RWPE2 (cell line): ENCODE measurements around the gene WDR36.

Source experiments
- ATAC-seq: fragments of 200-7000 bp; cut with Tn5 transposase; 3 replicates; pipeline ENCODE4 v1.9.1; 2021; ENCODE audit warnings: low read depth
- DNase-seq: peaks from one replicate; pipeline ENCODE4 v3.0.0-alpha.2; 2020; ENCODE audit warnings: low spot score
- H3K27ac ChIP-seq: fragments of 450-650 bp; 2 replicates; pipeline ENCODE4 v1.5.1; 2017; ENCODE audit warnings: mild to moderate bottlenecking; ENCODE audit not compliant: poor library complexity, severe bottlenecking
- H3K27me3 ChIP-seq: fragments of 250-450 bp; sonication (Bioruptor Pico); 2 replicates; pipeline ENCODE4 v1.5.1; 2021; ENCODE audit warnings: mild to moderate bottlenecking, moderate library complexity; ENCODE audit not compliant: insufficient read depth, poor library complexity, severe bottlenecking
- H3K36me3 ChIP-seq: fragments of 250-450 bp; sonication (Bioruptor Pico); 2 replicates; pipeline ENCODE4 v1.5.1; 2020; ENCODE audit warnings: low read depth, mild to moderate bottlenecking, moderate library complexity
- H3K4me1 ChIP-seq: fragments of 250-450 bp; sonication (Bioruptor Pico); 2 replicates; pipeline ENCODE4 v1.5.1; 2021; ENCODE audit warnings: mild to moderate bottlenecking, moderate library complexity; ENCODE audit not compliant: insufficient read depth, poor library complexity, severe bottlenecking
- H3K4me3 ChIP-seq: fragments of 250-450 bp; sonication (Bioruptor Pico); 2 replicates; pipeline ENCODE4 v1.5.1; 2021; ENCODE audit warnings: mild to moderate bottlenecking, moderate library complexity; ENCODE audit not compliant: severe bottlenecking
- H3K9me3 ChIP-seq: fragments of 250-450 bp; sonication (Bioruptor Pico); 2 replicates; pipeline ENCODE4 v1.5.1; 2021; ENCODE audit warnings: mild to moderate bottlenecking, moderate library complexity; ENCODE audit not compliant: severe bottlenecking
- TF ChIP-seq, protein P1 (sequence below): fragments of 450-650 bp; IDR thresholded peaks from one replicate; pipeline ENCODE4 v1.5.1; 2017; ENCODE audit warnings: mild to moderate bottlenecking, moderate library complexity; ENCODE audit not compliant: poor library complexity, severe bottlenecking

Gene WDR36

DNA sequence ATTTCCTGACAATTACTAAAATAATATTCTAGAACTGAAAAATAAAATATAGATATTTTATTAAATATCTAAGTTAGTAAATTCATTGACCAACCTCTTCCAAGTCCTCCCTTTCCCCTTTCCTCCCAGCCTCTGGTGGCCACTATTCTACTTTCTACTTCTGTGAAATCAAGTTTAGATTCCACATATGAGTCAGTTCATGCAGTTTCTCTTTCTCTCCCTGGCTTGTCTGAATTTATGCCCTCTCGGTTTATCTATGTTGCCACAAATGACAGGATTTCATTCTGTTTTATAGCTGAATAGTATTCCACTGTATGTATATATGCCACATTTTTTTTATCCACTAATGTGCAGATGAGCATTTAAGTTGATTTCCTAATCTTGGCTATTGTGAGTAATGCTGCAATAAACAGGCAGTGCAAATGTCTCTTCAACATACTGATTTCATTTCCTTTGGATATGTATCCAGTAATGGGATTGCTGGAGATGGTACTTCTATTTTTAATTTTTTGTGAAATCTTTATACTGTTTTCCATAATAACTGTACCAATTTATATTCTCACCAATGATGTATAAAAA is 52.3 kb downstream of the WDR36 start:
- H3K4me1 ChIP-seq: no peaks in the 10 kb centered on the region
- TF ChIP-seq, protein P1, sequence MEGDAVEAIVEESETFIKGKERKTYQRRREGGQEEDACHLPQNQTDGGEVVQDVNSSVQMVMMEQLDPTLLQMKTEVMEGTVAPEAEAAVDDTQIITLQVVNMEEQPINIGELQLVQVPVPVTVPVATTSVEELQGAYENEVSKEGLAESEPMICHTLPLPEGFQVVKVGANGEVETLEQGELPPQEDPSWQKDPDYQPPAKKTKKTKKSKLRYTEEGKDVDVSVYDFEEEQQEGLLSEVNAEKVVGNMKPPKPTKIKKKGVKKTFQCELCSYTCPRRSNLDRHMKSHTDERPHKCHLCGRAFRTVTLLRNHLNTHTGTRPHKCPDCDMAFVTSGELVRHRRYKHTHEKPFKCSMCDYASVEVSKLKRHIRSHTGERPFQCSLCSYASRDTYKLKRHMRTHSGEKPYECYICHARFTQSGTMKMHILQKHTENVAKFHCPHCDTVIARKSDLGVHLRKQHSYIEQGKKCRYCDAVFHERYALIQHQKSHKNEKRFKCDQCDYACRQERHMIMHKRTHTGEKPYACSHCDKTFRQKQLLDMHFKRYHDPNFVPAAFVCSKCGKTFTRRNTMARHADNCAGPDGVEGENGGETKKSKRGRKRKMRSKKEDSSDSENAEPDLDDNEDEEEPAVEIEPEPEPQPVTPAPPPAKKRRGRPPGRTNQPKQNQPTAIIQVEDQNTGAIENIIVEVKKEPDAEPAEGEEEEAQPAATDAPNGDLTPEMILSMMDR: no peak
- H3K27ac ChIP-seq: no peak overlapping the region
- H3K9me3 ChIP-seq: no peaks in the 10 kb centered on the region
- H3K4me3 ChIP-seq: no peak overlapping the region
- no peaks in the 10 kb centered on the region for H3K36me3 ChIP-seq
- ATAC-seq: 0 out of 3 replicates have a peak, but pooled peaks have one; percentile 35
- no peaks in the 10 kb centered on the region for H3K27me3 ChIP-seq
- DNase-seq: no peak

DNA sequence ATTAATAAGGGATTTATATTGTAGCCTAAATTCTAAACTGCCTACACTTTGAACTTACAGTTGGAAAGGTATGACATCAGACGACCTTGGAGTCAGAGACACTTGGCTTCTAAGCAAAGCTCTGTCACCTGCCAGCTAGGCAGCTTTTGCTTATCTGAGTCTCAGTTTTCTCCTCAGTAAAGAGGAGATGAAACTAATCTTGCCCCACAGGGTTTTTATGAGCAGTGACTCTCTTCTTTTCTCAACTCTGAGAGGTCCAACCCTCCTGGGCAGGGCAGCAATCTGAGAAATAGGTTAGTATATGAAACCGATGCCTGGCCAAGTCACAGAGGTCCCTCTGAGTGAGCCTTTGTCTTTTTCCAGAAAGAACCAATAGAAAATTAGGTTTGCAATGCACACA is 53.9 kb downstream of the WDR36 start:
- Histone ChIP-seq H3K36me3 (no peaks in the 10 kb centered on the region), H3K4me1 (no peaks in the 10 kb centered on the region), H3K9me3 (no peaks in the 10 kb centered on the region), H3K4me3 (no peak overlapping the region), H3K27ac (no peak overlapping the region), H3K27me3 (no peaks in the 10 kb centered on the region)
- DNase-seq: no peak
- no peak for ATAC-seq
- TF ChIP-seq, protein P1: no peak

DNA sequence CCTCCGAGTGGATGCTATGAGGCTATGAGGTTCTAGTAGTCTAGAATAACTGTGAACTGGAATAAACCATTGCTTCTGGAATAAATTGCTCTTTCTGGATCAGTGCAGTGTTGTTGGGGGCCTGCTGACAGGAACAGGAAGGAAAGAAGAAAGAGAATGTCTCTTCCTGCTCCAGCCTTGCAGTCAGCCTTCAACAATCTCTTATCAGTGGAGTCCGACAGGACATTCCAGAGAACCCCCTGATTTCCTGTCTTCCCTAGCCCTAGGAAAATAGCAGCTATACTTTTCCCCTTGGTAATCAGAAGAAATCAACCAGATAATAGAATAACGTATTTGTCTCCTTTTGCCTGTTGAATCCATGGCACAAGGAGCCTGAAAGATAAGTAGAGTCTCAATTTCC is 55.4 kb downstream of the WDR36 start:
- no peaks in the 10 kb centered on the region for H3K4me1 ChIP-seq
- DNase-seq: no peak
- no peaks in the 10 kb centered on the region for H3K27me3 ChIP-seq
- H3K27ac ChIP-seq: no peak overlapping the region
- H3K9me3 ChIP-seq: no peaks in the 10 kb centered on the region
- ATAC-seq: no peak
- H3K4me3 ChIP-seq: no peak overlapping the region
- TF ChIP-seq, protein P1: no peak
- no peaks in the 10 kb centered on the region for H3K36me3 ChIP-seq

DNA sequence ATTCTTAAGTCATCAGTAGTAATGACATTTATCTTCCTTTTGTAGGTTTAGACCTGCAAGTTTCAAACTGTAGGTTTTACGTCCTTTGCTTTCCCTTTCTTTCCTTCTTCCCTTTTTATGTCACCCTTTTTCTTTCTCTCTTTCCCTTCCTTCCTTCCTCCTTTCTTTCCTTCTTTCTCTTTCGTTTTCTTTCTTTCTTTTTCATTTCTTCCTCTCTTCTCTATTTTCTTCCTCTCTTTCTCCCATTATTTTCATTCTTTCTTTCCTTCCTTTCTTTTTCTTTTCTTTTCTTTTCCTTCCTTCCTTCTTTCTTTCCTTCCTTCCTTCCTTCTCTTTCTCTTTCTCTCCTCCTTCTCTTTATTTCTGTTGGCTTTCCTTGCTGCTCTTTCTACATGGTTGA is 59.9 kb downstream of the WDR36 start:
- no peaks in the 10 kb centered on the region for H3K4me1 ChIP-seq
- TF ChIP-seq, protein P1: no peak
- H3K9me3 ChIP-seq: no peaks in the 10 kb centered on the region
- no peaks in the 10 kb centered on the region for H3K27me3 ChIP-seq
- no peaks in the 10 kb centered on the region for H3K36me3 ChIP-seq
- H3K4me3 ChIP-seq: no peak overlapping the region
- no peak for DNase-seq
- H3K27ac ChIP-seq: no peak overlapping the region
- no peak for ATAC-seq

DNA sequence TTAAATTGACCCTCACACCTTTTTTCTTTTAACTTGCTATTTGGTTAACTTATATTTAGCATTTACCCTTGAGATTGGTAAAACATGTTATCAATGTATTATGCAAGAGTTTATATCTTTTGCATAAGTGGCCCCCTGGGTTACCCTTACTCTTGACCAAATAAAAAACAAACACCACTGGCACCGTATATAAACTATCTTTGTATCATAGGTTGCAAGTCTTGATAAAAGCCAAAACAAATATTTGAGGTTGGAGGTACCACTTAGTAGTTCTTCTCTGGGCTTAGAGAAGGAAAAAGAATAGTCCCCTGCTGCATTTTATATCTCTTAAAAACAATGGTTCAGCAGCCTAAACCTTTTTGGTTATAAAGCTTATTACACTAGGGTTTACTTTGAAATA is 61.3 kb downstream of the WDR36 start:
- TF ChIP-seq, protein P1: no peak
- Histone ChIP-seq H3K36me3 (no peaks in the 10 kb centered on the region), H3K9me3 (no peaks in the 10 kb centered on the region), H3K4me1 (no peaks in the 10 kb centered on the region), H3K27ac (no peak overlapping the region), H3K27me3 (no peaks in the 10 kb centered on the region), H3K4me3 (no peak overlapping the region)
- DNase-seq: no peak
- ATAC-seq: no peak
